Measurements from ENCODE around the gene PPP1R1C.

The PPP1R1C gene

DNA sequence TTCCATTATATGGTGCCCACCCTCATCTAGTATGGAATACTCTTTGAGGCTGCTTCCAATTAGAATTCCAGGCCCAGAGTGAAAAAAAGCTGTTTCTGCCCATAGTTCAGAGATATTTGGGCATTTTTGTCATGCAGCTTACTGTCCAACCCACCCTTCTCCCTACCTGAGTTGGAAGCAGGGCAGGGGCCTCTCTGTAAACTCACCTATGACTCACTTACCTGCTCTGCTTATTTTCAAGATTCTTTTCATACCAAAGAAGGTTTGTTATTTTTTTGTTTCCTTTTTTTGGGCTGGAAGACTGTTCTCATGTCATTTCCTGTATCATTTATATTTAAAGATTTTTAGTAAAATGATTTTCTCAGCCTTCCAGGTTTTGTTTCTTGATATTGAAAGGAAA is 38.4 kb upstream of the PPP1R1C start:
- TF ChIP-seq, protein P1, sequence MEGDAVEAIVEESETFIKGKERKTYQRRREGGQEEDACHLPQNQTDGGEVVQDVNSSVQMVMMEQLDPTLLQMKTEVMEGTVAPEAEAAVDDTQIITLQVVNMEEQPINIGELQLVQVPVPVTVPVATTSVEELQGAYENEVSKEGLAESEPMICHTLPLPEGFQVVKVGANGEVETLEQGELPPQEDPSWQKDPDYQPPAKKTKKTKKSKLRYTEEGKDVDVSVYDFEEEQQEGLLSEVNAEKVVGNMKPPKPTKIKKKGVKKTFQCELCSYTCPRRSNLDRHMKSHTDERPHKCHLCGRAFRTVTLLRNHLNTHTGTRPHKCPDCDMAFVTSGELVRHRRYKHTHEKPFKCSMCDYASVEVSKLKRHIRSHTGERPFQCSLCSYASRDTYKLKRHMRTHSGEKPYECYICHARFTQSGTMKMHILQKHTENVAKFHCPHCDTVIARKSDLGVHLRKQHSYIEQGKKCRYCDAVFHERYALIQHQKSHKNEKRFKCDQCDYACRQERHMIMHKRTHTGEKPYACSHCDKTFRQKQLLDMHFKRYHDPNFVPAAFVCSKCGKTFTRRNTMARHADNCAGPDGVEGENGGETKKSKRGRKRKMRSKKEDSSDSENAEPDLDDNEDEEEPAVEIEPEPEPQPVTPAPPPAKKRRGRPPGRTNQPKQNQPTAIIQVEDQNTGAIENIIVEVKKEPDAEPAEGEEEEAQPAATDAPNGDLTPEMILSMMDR (conservative IDR thresholded peaks at IDR 0.05; ENCODE audit: control insufficient read depth, insufficient read depth, low read depth, low read length) = no peak
- H3K4me3 ChIP-seq (ENCODE audit: control insufficient read depth, low read depth, low read length) = no peak overlapping the region
- no peak for DNase-seq (ENCODE audit: low read depth)

DNA sequence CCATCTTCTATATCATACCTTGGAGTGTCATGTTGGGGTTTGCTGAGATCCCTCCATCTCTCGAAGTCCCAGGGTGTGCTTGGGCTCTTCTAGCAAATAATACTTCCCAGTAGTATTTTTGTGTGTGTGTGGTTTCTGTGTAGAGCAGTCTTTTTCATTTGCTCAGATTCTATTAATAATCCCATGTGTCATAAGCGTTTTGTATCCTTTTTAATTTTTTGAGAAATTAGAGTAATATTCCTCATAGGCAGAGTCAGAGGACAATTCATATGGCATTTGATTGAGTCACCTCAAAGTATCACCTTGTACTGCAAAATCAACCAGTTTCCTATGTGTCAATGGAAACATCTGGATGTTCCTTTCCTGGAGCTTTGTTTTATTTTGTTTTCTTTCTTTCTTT is 37.4 kb upstream of the PPP1R1C start:
- TF ChIP-seq, protein P1 (conservative IDR thresholded peaks at IDR 0.05; ENCODE audit: control insufficient read depth, insufficient read depth, low read depth, low read length) = no peak
- no peak overlapping the region for H3K4me3 ChIP-seq (ENCODE audit: control insufficient read depth, low read depth, low read length)
- DNase-seq (ENCODE audit: low read depth) = peak; percentile 8

DNA sequence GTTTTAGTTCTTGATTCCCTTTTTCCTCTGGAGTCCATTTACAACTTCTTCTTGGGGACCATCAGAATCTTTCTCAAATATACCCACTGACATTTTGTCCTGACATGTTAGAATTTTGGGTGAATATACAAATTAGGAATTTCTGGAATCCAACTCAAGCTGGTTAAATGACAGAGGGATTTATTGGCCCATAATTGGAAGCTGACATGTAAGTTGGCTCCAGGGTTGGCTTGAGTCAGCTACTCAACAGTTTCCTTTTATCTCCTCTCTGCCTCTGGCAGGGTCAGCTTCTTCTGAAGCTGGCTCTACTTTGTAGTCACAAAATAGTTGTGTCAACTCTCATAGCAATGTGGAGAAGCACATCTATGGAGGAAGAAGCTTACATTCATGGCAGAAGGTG is 36.6 kb upstream of the PPP1R1C start:
- TF ChIP-seq, protein P1 (conservative IDR thresholded peaks at IDR 0.05; ENCODE audit: control insufficient read depth, insufficient read depth, low read depth, low read length) = no peak
- peak; percentile 30 for DNase-seq (ENCODE audit: low read depth)
- no peak overlapping the region for H3K4me3 ChIP-seq (ENCODE audit: control insufficient read depth, low read depth, low read length)

DNA sequence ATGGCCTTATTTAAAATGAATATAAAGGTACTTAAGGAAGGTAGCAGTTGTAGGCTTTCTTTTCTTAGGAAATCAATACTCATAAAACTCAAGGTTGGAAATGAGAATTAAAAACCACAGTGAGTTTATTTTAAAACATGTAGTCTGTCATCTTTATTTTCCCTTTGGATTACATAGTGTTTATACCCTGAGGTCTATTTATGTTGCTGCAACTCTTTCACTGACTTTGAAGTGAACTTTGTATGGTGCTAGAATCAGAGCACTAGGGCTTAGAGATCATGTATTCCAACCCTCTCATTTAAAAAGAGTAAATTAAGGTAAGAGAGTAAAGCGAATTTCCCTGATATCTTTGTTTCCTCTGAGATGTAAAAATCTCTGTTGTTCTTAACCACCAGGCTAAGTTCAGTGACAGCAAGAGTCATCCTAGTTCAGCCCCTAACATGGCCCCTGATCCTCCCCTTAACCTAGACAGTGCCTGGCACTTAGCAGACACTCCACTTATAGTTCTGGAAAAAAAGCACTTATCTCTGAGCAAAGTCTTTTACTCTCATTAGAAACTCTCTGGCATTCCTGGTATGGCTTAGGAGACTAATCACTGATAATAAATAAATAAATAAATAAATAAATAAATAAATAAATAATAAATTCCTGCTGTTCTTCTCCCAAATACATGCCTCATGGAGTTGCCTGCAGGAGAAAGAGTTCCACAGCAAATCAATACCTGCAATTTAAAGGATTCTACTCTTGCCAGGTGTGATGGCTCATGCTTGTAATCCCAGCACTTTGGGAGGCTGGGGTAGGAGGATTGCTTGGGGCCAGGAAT is 33.0 kb upstream of the PPP1R1C start:
- H3K4me3 ChIP-seq (ENCODE audit: control insufficient read depth, low read depth, low read length) = no peak overlapping the region
- TF ChIP-seq, protein P1 (conservative IDR thresholded peaks at IDR 0.05; ENCODE audit: control insufficient read depth, insufficient read depth, low read depth, low read length) = no peak
- DNase-seq (ENCODE audit: low read depth) = no peak

DNA sequence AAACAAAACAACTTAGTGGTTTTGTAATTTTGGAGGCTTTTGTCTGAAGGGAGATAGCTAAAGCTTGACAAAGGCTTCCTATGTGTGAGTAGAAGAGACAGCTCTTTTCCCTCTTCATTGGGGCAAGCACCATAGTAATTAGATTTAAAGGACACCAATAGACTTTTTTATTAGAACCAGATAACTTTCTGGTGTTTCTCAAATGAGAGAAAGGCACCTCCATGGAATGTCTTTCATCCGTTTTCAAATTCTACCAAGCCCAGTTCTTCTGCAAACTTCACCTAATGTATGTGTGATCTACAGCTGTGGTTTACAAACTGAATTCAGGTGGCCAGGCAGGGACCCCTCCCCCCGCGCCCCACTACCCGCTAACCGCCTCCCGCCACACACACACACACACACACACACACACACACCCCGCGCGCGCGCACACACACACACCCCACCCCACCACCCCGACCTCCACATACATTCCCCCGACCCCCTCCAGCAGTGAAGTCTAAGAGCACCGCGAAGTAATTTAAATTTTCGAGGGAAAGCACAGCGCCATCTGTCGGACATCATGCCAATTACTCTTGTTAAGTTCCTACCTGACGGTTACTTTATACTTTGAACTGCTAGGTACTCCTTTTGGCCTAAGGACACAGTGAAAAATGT is 31.6 kb upstream of the PPP1R1C start:
- TF ChIP-seq, protein P1 (conservative IDR thresholded peaks at IDR 0.05; ENCODE audit: control insufficient read depth, insufficient read depth, low read depth, low read length) = peak; percentile 57
- DNase-seq (ENCODE audit: low read depth) = peak; percentile 65
- peak overlapping the region; percentile 14 for H3K4me3 ChIP-seq (ENCODE audit: control insufficient read depth, low read depth, low read length)

DNA sequence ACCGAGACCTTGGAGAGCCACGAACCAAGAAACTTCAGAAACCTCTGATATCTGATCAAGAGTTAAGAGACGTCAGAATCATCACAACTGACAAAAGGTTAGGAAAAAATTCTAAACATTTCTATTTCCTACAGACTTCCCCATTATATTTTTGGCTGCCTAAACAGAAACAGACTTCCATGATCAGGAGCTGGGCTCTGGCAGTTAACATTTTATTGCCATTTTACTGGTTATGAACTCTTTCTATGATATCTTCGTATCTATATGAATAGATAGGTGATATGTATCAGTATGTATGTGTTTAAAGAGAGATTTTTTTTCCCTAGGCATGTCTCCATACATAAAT is 31.1 kb upstream of the PPP1R1C start:
- DNase-seq (ENCODE audit: low read depth) = peak; percentile 8
- TF ChIP-seq, protein P1 (conservative IDR thresholded peaks at IDR 0.05; ENCODE audit: control insufficient read depth, insufficient read depth, low read depth, low read length) = no peak
- H3K4me3 ChIP-seq (ENCODE audit: control insufficient read depth, low read depth, low read length) = peak overlapping the region; percentile 14

Measured in fibroblast of mammary gland (primary cell).